Thyroid gland (tissue), 4 donors: ENCODE measurements around the gene XIAP.

Experiments used
- CTCF ChIP-seq, 6 experiments: fragments of 200-600 bp in 3 of 6; fragments of 450-650 bp in 3 of 6; sonication (generic) in 3 of 6; IDR thresholded peaks; one replicate each; pipeline ENCODE4 v1.5.1; 2016 to 2019; ENCODE audit warnings: antibody characterized with exemption in 6 of 6, mild to moderate bottlenecking in 2 of 6, inconsistent platforms in 1 of 6, moderate library complexity in 1 of 6
- POLR2A ChIP-seq, 2 donors: fragments of 450-650 bp; IDR thresholded peaks; one replicate each; pipeline ENCODE4 v1.6.1; 2017; ENCODE audit warnings: antibody characterized with exemption in 2 of 2, mild to moderate bottlenecking in 2 of 2, moderate library complexity in 1 of 2

GRCh38 chrX:123849096-123849495, 10.8 kb upstream of the XIAP start:
- TF ChIP-seq POLR2A (IDR thresholded peaks at IDR 0.05) (no peak), CTCF (IDR thresholded peaks at IDR 0.05) (no peak)
